Measurements from ENCODE around the gene EP300.

Gene EP300

GRCh38 chr22:41215926-41216325, 123.5 kb downstream of the EP300 start:
- Histone ChIP-seq H3K4me3 (ENCODE audit: low read depth, low read length) (no peak overlapping the region), H3K27ac (no peak overlapping the region), H3K27me3 (replicated peaks) (no peaks in the 10 kb centered on the region), H3K36me3 (replicated peaks) (peaks cover 25% of the 10 kb centered on the region)
- in situ Hi-C loops (cut with HindIII; ENCODE audit: low pct_ligation_motif_present, low sequenced_read_pairs) = no loop called here
- TF ChIP-seq CTCF (IDR thresholded peaks at IDR 0.05; ENCODE audit: low read depth, low read length, missing control alignments) = no peak
- no peak for DNase-seq

- Histone ChIP-seq H3K36me3 (replicated peaks) (peaks cover 32% of the 10 kb centered on the region), H3K4me3 (ENCODE audit: low read depth, low read length) (no peak overlapping the region), H3K27ac (no peak overlapping the region), H3K27me3 (replicated peaks) (no peaks in the 10 kb centered on the region)
- DNase-seq = no peak
- no peak for TF ChIP-seq CTCF (IDR thresholded peaks at IDR 0.05; ENCODE audit: low read depth, low read length, missing control alignments)
- in situ Hi-C loops (cut with HindIII; ENCODE audit: low pct_ligation_motif_present, low sequenced_read_pairs) = no loop called here
Measured at GRCh38 chr22:41216984-41217383, 124.6 kb downstream of the EP300 start.

- Histone ChIP-seq H3K36me3 (replicated peaks) (peaks cover 36% of the 10 kb centered on the region), H3K27ac (peak overlapping the region; percentile 5), H3K27me3 (replicated peaks) (no peaks in the 10 kb centered on the region), H3K4me3 (ENCODE audit: low read depth, low read length) (peak overlapping the region; percentile 22)
- in situ Hi-C loops (cut with HindIII; ENCODE audit: low pct_ligation_motif_present, low sequenced_read_pairs) = no loop called here
- no peak for TF ChIP-seq CTCF (IDR thresholded peaks at IDR 0.05; ENCODE audit: low read depth, low read length, missing control alignments)
- DNase-seq = peak; percentile 38
Measured at GRCh38 chr22:41217553-41218157, 125.3 kb downstream of the EP300 start.

GRCh38 chr22:41222846-41223507, 130.6 kb downstream of the EP300 start:
- H3K27ac ChIP-seq = no peak overlapping the region
- no peak for TF ChIP-seq CTCF (IDR thresholded peaks at IDR 0.05; ENCODE audit: low read depth, low read length, missing control alignments)
- in situ Hi-C loops (cut with HindIII; ENCODE audit: low pct_ligation_motif_present, low sequenced_read_pairs) = no loop called here
- H3K36me3 ChIP-seq (replicated peaks) = peaks cover 63% of the 10 kb centered on the region
- no peaks in the 10 kb centered on the region for H3K27me3 ChIP-seq (replicated peaks)
- DNase-seq = no peak
- H3K4me3 ChIP-seq (ENCODE audit: low read depth, low read length) = no peak overlapping the region

GRCh38 chr22:41223535-41223934, 131.1 kb downstream of the EP300 start:
- in situ Hi-C loops (cut with HindIII; ENCODE audit: low pct_ligation_motif_present, low sequenced_read_pairs) = no loop called here
- H3K36me3 ChIP-seq (replicated peaks) = peaks cover 64% of the 10 kb centered on the region
- no peak overlapping the region for H3K4me3 ChIP-seq (ENCODE audit: low read depth, low read length)
- no peak for DNase-seq
- TF ChIP-seq CTCF (IDR thresholded peaks at IDR 0.05; ENCODE audit: low read depth, low read length, missing control alignments) = no peak
- no peaks in the 10 kb centered on the region for H3K27me3 ChIP-seq (replicated peaks)
- H3K27ac ChIP-seq = no peak overlapping the region
